MM.1S (cell line): ENCODE measurements around the gene CLSTN1.

Experiments
- DNase-seq: peaks from one replicate; pipeline ENCODE4 v3.0.0-alpha.2; 2015
- H2AFZ ChIP-seq: fragments of 300-600 bp; sonication (generic); 2 replicates; pipeline ENCODE4 v1.6.0; 2016; ENCODE audit warnings: antibody characterized with exemption, low read length
- H3F3A ChIP-seq: fragments of 300-600 bp; sonication (generic); 2 replicates; pipeline ENCODE4 v1.6.1; 2016; ENCODE audit warnings: mild to moderate bottlenecking, antibody characterized with exemption, low read length, moderate library complexity, mixed read lengths; ENCODE audit not compliant: insufficient read depth
- H3K27ac ChIP-seq: fragments of 300-600 bp; sonication (generic); 2 replicates; pipeline ENCODE4 v1.5.1; 2016; ENCODE audit warnings: mild to moderate bottlenecking, low read length
- H3K27me3 ChIP-seq: fragments of 300-600 bp; sonication (generic); replicated peaks from 2 replicates; pipeline ENCODE4 v1.6.0; 2016; ENCODE audit warnings: low read length; ENCODE audit not compliant: insufficient read depth
- H3K36me3 ChIP-seq: fragments of 300-600 bp; sonication (generic); replicated peaks from 2 replicates; pipeline ENCODE4 v1.6.1; 2016; ENCODE audit warnings: mild to moderate bottlenecking, low read length, mixed read lengths; ENCODE audit not compliant: insufficient read depth
- H3K4me1 ChIP-seq: fragments of 300-600 bp; sonication (generic); 2 replicates; pipeline ENCODE4 v1.6.1; 2016; ENCODE audit warnings: low read length, mixed read lengths
- H3K4me2 ChIP-seq: fragments of 300-600 bp; sonication (generic); 2 replicates; pipeline ENCODE4 v1.6.0; 2016; ENCODE audit warnings: low read depth, low read length
- H3K4me3 ChIP-seq: fragments of 300-600 bp; sonication (generic); 2 replicates; pipeline ENCODE4 v1.5.1; 2016; ENCODE audit warnings: low read length, mixed read lengths
- H3K79me2 ChIP-seq: fragments of 300-600 bp; sonication (generic); 2 replicates; pipeline ENCODE4 v1.6.1; 2016; ENCODE audit warnings: mixed run types, low read length, mixed read lengths
- H3K9ac ChIP-seq: fragments of 300-600 bp; sonication (generic); 2 replicates; pipeline ENCODE4 v1.6.1; 2016; ENCODE audit warnings: low read length, mixed read lengths
- H3K9me2 ChIP-seq: fragments of 300-600 bp; sonication (generic); replicated peaks from 2 replicates; pipeline ENCODE4 v1.6.1; 2016; ENCODE audit warnings: mild to moderate bottlenecking, low read length, mixed read lengths; ENCODE audit not compliant: insufficient read depth
- H3K9me3 ChIP-seq: fragments of 300-600 bp; sonication (generic); replicated peaks from 2 replicates; pipeline ENCODE4 v1.6.1; 2016; ENCODE audit warnings: mild to moderate bottlenecking, low read length, mixed read lengths; ENCODE audit not compliant: insufficient read depth
- H4K20me1 ChIP-seq: fragments of 300-600 bp; sonication (generic); 2 replicates; pipeline ENCODE4 v1.6.1; 2016; ENCODE audit warnings: mild to moderate bottlenecking, low read length, moderate library complexity, mixed read lengths; ENCODE audit not compliant: insufficient read depth
- EZH2 ChIP-seq: fragments of 300-600 bp; sonication (generic); optimal IDR thresholded peaks from 2 replicates; pipeline ENCODE3; 2017; ENCODE audit warnings: low read depth, mild to moderate bottlenecking, antibody characterized with exemption, low read length, mixed read lengths
- EZH2phosphoT487 ChIP-seq: fragments of 300-600 bp; sonication (generic); IDR thresholded peaks from 2 replicates; pipeline ENCODE4 v1.6.1; 2018; ENCODE audit warnings: antibody characterized with exemption, low read length
- TF ChIP-seq, protein P1 (sequence below): fragments of 300-600 bp; sonication (generic); IDR thresholded peaks from 2 replicates; pipeline ENCODE4 v1.5.1; 2016; ENCODE audit warnings: antibody characterized with exemption, low read length, mixed read lengths

CLSTN1 gene

DNA sequence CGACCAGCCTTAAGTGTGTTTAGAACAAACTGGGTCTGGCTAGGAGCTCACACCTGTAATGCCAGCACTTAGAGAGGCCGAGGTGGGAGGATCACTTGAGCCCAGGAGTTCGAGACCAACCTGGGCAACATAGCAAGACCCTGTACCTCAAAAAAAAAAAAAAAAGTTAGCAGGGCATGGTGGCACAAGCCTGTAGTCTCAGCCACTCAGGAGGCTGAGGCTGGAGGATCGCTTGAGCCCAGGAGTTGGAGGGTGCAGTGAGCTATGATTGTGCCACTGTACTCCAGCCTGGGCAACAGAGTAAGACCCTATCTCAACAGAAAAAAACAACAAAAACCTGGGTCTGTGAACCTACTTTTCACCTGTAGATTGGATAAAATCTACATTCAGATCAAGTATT, 117.6 kb downstream of the CLSTN1 start:
- no peaks in the 10 kb centered on the region for H3K36me3 ChIP-seq
- no peaks in the 10 kb centered on the region for H3F3A ChIP-seq
- H3K9ac ChIP-seq, result no peak overlapping the region

DNA sequence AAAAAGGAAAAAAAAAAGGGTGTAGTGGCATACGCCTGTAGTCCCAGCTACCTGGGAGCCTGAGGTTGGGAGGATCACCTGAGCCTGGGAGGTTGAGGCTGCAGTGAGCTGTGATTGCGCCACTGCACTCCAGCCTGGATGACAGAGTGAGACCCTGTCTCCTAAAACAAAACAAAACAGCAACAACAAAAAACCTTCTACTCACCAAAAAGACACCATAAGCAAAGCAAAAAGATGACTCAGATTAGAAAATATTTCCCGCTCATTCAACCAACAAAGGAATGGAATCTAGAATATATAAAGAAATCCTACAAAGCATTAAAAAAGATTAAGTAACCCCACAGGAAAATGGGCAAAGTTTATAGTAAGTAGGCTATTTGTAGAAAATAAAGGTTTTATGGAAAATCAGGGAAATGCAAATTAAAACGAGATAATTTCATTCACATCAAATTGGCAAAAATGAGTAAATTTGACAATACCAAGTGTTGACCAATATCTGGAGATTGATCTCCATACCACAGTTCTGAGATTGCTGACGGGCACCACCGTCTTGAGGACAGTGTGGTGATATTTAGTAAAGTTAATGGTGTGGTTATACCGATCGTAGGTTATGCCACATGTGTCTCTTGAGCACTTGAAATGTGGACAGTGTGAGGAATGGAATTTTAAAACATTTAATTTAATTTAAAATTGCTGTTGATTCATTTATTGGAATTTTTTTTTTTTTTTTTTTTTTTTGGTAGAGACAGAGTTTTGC, 118.2 kb downstream of the CLSTN1 start:
- Histone ChIP-seq H2AFZ (no peak overlapping the region), H3K27ac (no peak overlapping the region)
- no peak for DNase-seq

More for the DNA sequence above, 117.6 kb downstream of the CLSTN1 start:
- Histone ChIP-seq H3K27me3 (no peaks in the 10 kb centered on the region), H3K9me2 (no peaks in the 10 kb centered on the region), H3K4me2 (no peak overlapping the region), H2AFZ (no peak overlapping the region), H3K4me3 (no peak overlapping the region), H3K27ac (no peak overlapping the region), H3K9me3 (no peaks in the 10 kb centered on the region), H4K20me1 (no peaks in the 10 kb centered on the region), H3K4me1 (no peaks in the 10 kb centered on the region), H3K79me2 (no peaks in the 10 kb centered on the region)
- DNase-seq, result no peak
- TF ChIP-seq EZH2phosphoT487, result no peak
- TF ChIP-seq EZH2, result no peak
- TF ChIP-seq, protein P1, sequence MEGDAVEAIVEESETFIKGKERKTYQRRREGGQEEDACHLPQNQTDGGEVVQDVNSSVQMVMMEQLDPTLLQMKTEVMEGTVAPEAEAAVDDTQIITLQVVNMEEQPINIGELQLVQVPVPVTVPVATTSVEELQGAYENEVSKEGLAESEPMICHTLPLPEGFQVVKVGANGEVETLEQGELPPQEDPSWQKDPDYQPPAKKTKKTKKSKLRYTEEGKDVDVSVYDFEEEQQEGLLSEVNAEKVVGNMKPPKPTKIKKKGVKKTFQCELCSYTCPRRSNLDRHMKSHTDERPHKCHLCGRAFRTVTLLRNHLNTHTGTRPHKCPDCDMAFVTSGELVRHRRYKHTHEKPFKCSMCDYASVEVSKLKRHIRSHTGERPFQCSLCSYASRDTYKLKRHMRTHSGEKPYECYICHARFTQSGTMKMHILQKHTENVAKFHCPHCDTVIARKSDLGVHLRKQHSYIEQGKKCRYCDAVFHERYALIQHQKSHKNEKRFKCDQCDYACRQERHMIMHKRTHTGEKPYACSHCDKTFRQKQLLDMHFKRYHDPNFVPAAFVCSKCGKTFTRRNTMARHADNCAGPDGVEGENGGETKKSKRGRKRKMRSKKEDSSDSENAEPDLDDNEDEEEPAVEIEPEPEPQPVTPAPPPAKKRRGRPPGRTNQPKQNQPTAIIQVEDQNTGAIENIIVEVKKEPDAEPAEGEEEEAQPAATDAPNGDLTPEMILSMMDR, result no peak

DNA sequence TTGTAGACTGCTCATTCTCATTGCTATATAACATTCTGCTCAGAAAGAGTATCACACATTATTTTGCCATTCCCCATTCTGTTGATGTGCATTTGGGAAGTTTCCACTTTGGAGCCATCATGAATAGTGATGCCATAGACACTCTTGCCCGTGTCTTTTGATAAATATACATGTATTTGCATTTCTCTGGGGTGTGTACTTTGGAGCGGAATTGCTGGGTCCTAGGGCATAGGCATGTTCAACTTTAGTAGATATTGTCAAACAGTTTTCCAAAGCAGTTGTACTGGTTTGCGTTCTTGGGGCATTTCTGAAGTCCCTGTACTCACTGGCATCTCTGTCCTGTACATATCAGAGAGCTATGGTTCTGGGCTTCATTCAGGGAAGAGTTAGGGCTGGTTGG, 120.1 kb downstream of the CLSTN1 start:
- no peaks in the 10 kb centered on the region for H3F3A ChIP-seq
- no peaks in the 10 kb centered on the region for H3K9me3 ChIP-seq
- no peak overlapping the region for H3K9ac ChIP-seq
- no peak overlapping the region for H3K4me3 ChIP-seq
- no peak overlapping the region for H3K4me2 ChIP-seq
- no peaks in the 10 kb centered on the region for H3K27me3 ChIP-seq
- TF ChIP-seq EZH2, result no peak
- TF ChIP-seq EZH2phosphoT487, result no peak
- TF ChIP-seq, protein P1, result no peak
- no peaks in the 10 kb centered on the region for H3K79me2 ChIP-seq
- no peaks in the 10 kb centered on the region for H3K9me2 ChIP-seq
- no peak overlapping the region for H2AFZ ChIP-seq
- no peak overlapping the region for H3K27ac ChIP-seq
- H3K36me3 ChIP-seq, result no peaks in the 10 kb centered on the region
- DNase-seq, result no peak
- no peaks in the 10 kb centered on the region for H4K20me1 ChIP-seq
- no peaks in the 10 kb centered on the region for H3K4me1 ChIP-seq

More for the DNA sequence above, 118.2 kb downstream of the CLSTN1 start:
- H3K9ac ChIP-seq, result no peak overlapping the region
- no peaks in the 10 kb centered on the region for H3K27me3 ChIP-seq
- H3K4me3 ChIP-seq, result no peak overlapping the region
- H3K79me2 ChIP-seq, result no peaks in the 10 kb centered on the region
- no peaks in the 10 kb centered on the region for H3K9me2 ChIP-seq
- no peaks in the 10 kb centered on the region for H4K20me1 ChIP-seq
- H3K36me3 ChIP-seq, result no peaks in the 10 kb centered on the region
- H3K4me2 ChIP-seq, result no peak overlapping the region
- no peaks in the 10 kb centered on the region for H3K9me3 ChIP-seq
- H3K4me1 ChIP-seq, result no peaks in the 10 kb centered on the region
- no peak for TF ChIP-seq EZH2phosphoT487
- TF ChIP-seq, protein P1, result no peak
- TF ChIP-seq EZH2, result no peak
- no peaks in the 10 kb centered on the region for H3F3A ChIP-seq
